Muscle layer of colon (tissue), 2 donors: ENCODE data around the gene RRM2.

Source experiments
- H3K27ac ChIP-seq: one replicate; pipeline ENCODE4 v1.7.0; 2013; ENCODE audit warnings: low read depth, mild to moderate bottlenecking, low read length, moderate library complexity
- H3K27me3 ChIP-seq, 2 donors: one replicate each; pipeline ENCODE4 v1.7.0; 2013; ENCODE audit warnings: low read length in 2 of 2, mild to moderate bottlenecking in 2 of 2; ENCODE audit not compliant: insufficient read depth in 2 of 2, control insufficient read depth in 1 of 2
- H3K36me3 ChIP-seq: one replicate; pipeline ENCODE4 v1.7.0; 2013; ENCODE audit warnings: mild to moderate bottlenecking, low read length; ENCODE audit not compliant: insufficient read depth
- H3K4me1 ChIP-seq: one replicate; pipeline ENCODE4 v1.7.0; 2013; ENCODE audit warnings: mild to moderate bottlenecking, low read length; ENCODE audit not compliant: insufficient read depth
- H3K4me3 ChIP-seq, 2 donors: one replicate each; pipeline ENCODE4 v1.7.0; 2013; ENCODE audit warnings: low read length in 2 of 2, low read depth in 1 of 2, mild to moderate bottlenecking in 1 of 2, moderate library complexity in 1 of 2
- H3K9ac ChIP-seq: one replicate; pipeline ENCODE4 v1.7.0; 2013; ENCODE audit warnings: low read length
- H3K9me3 ChIP-seq: one replicate; pipeline ENCODE4 v1.7.0; 2013; ENCODE audit warnings: mild to moderate bottlenecking, low read length
- donor health status: abdominal sarcoma.
- donor health status: Adenocarcinoma of cecum.

The RRM2 gene

DNA sequence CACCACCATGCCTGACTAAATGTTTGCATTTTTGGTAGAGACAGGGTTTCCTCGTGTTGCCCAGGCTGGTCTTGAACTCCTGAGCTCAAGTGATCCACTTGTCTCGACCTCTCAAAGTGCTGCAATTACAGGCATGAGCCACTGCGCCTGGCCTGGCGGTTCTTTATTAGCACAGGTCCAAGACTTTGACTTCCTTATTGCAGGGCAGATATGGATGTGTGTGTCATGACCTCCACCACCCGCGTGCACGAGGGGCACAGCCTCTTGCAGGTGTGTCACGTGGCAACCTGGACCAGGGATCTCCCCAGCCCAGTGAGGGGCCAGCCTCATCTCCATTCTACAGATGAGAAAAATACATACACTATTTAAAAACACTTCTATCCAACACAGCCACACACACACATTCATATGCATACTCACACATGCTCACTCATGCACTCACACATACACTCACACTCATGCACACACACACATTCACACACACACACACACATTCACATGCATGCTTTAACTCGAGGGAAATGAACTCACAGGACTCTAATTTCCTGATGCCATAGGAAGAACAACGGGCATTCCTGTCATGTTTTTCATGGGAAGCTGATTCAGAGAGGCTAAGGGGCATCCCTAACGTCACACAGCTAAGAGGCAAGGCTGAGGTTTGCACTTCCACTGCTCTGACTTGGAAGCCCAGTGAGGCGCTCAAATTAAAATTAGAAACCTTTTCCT lies 38.8 kb downstream of the RRM2 start:
- Histone ChIP-seq H3K9ac (no peak overlapping the region), H3K4me1 (no peaks in the 10 kb centered on the region), H3K27me3 (no peaks in the 10 kb centered on the region), H3K27ac (no peak overlapping the region), H3K4me3 (no peak overlapping the region), H3K36me3 (no peaks in the 10 kb centered on the region), H3K9me3 (no peaks in the 10 kb centered on the region)

GRCh38 chr2:10161961-10162441 lies 39.5 kb downstream of the RRM2 start:
- no peaks in the 10 kb centered on the region for H3K4me1 ChIP-seq

GRCh38 chr2:10162586-10163497 lies 40.3 kb downstream of the RRM2 start:
- no peaks in the 10 kb centered on the region for H3K36me3 ChIP-seq

More at GRCh38 chr2:10161961-10162441, 39.5 kb downstream of the RRM2 start:
- Histone ChIP-seq H3K9me3 (no peaks in the 10 kb centered on the region), H3K27ac (no peak overlapping the region), H3K27me3 (no peaks in the 10 kb centered on the region), H3K9ac (no peak overlapping the region), H3K4me3 (no peak overlapping the region), H3K36me3 (no peaks in the 10 kb centered on the region)

GRCh38 chr2:10163498-10164486 lies 41.3 kb downstream of the RRM2 start:
- Histone ChIP-seq H3K4me3 (no peak overlapping the region), H3K36me3 (no peaks in the 10 kb centered on the region), H3K27ac (no peak overlapping the region), H3K4me1 (no peaks in the 10 kb centered on the region), H3K27me3 (no peaks in the 10 kb centered on the region), H3K9ac (no peak overlapping the region), H3K9me3 (no peaks in the 10 kb centered on the region)

More at GRCh38 chr2:10162586-10163497, 40.3 kb downstream of the RRM2 start:
- Histone ChIP-seq H3K27me3 (no peaks in the 10 kb centered on the region), H3K9me3 (no peaks in the 10 kb centered on the region), H3K4me3 (no peak overlapping the region), H3K9ac (no peak overlapping the region), H3K27ac (no peak overlapping the region), H3K4me1 (no peaks in the 10 kb centered on the region)

- Histone ChIP-seq H3K9ac (no peak overlapping the region), H3K9me3 (no peaks in the 10 kb centered on the region), H3K27me3 (no peaks in the 10 kb centered on the region), H3K27ac (no peak overlapping the region), H3K36me3 (no peaks in the 10 kb centered on the region), H3K4me1 (no peaks in the 10 kb centered on the region), H3K4me3 (no peak overlapping the region)
Observed at GRCh38 chr2:10164601-10165000, 42.1 kb downstream of the RRM2 start.

GRCh38 chr2:10165282-10165681 lies 42.7 kb downstream of the RRM2 start:
- Histone ChIP-seq H3K9ac (no peak overlapping the region), H3K27ac (no peak overlapping the region), H3K4me3 (no peak overlapping the region), H3K27me3 (no peaks in the 10 kb centered on the region), H3K9me3 (no peaks in the 10 kb centered on the region), H3K36me3 (no peaks in the 10 kb centered on the region), H3K4me1 (no peaks in the 10 kb centered on the region)

GRCh38 chr2:10165861-10166675 lies 43.5 kb downstream of the RRM2 start:
- H3K9me3 ChIP-seq: no peaks in the 10 kb centered on the region
- no peaks in the 10 kb centered on the region for H3K4me1 ChIP-seq
- no peak overlapping the region for H3K4me3 ChIP-seq

GRCh38 chr2:10166676-10167292 lies 44.2 kb downstream of the RRM2 start:
- Histone ChIP-seq H3K4me1 (no peaks in the 10 kb centered on the region), H3K27me3 (no peaks in the 10 kb centered on the region), H3K4me3 (no peak overlapping the region), H3K36me3 (no peaks in the 10 kb centered on the region), H3K27ac (no peak overlapping the region), H3K9ac (no peak overlapping the region), H3K9me3 (no peaks in the 10 kb centered on the region)

More at GRCh38 chr2:10165861-10166675, 43.5 kb downstream of the RRM2 start:
- no peak overlapping the region for H3K27ac ChIP-seq
- no peaks in the 10 kb centered on the region for H3K36me3 ChIP-seq
- no peak overlapping the region for H3K9ac ChIP-seq
- no peaks in the 10 kb centered on the region for H3K27me3 ChIP-seq

- Histone ChIP-seq H3K4me3 (no peak overlapping the region), H3K9ac (no peak overlapping the region), H3K27ac (no peak overlapping the region), H3K9me3 (no peaks in the 10 kb centered on the region), H3K36me3 (no peaks in the 10 kb centered on the region), H3K27me3 (no peaks in the 10 kb centered on the region), H3K4me1 (no peaks in the 10 kb centered on the region)
Observed at GRCh38 chr2:10167316-10167715, 44.8 kb downstream of the RRM2 start.

GRCh38 chr2:10168221-10168620 lies 45.7 kb downstream of the RRM2 start:
- Histone ChIP-seq H3K36me3 (no peaks in the 10 kb centered on the region), H3K4me3 (no peak overlapping the region), H3K9ac (no peak overlapping the region), H3K9me3 (no peaks in the 10 kb centered on the region), H3K4me1 (no peaks in the 10 kb centered on the region), H3K27ac (no peak overlapping the region), H3K27me3 (no peaks in the 10 kb centered on the region)
